Esophagus muscularis mucosa (tissue), 4 donors: ENCODE data around the gene MLLT3. TPM values are rescaled to one million over a fixed set of nuclear protein-coding genes. Genes with fewer than 3 reads are reported as not detected.

ENCODE experiments used
- DNase-seq: peaks from one replicate; pipeline ENCODE4 v3.0.0-alpha.2; 2017; ENCODE audit errors: extremely low spot score
- H3K27ac ChIP-seq, 4 donors: fragments of 200-600 bp; sonication (generic); replicated peaks in 1 of 4; 1 replicate in 3 of 4; 2 replicates in 1 of 4; pipeline ENCODE4 v1.5.1; 2016 to 2019; ENCODE audit warnings: mild to moderate bottlenecking in 1 of 4
- H3K27me3 ChIP-seq, 4 donors: fragments of 200-600 bp; sonication (generic); one replicate each; pipeline versions ENCODE4 v1.5.1 to v1.6.0; 2016 to 2019
- H3K36me3 ChIP-seq, 4 donors: fragments of 200-600 bp; sonication (generic); one replicate each; pipeline ENCODE4 v1.5.1; 2016 to 2019
- H3K4me1 ChIP-seq, 4 donors: fragments of 200-600 bp; sonication (generic); one replicate each; pipeline ENCODE4 v1.5.1; 2016 to 2019
- H3K4me3 ChIP-seq, 4 donors: fragments of 200-600 bp; sonication (generic); 1 replicate in 2 of 4; 2 replicates in 2 of 4; pipeline ENCODE4 v1.5.1; 2016 to 2019; ENCODE audit warnings: mild to moderate bottlenecking in 4 of 4, moderate library complexity in 1 of 4
- H3K9me3 ChIP-seq, 4 donors: fragments of 200-600 bp; sonication (generic); 1 replicate in 3 of 4; 2 replicates in 1 of 4; pipeline ENCODE4 v1.5.1; 2016 to 2019
- CTCF ChIP-seq, 3 experiments: fragments of 200-600 bp in 2 of 3; fragments of 450-650 bp in 1 of 3; sonication (generic) in 2 of 3; IDR thresholded peaks; one replicate each; pipeline ENCODE4 v1.5.1; 2017 to 2019; ENCODE audit warnings: antibody characterized with exemption in 3 of 3, mild to moderate bottlenecking in 2 of 3, moderate library complexity in 1 of 3
- EP300 ChIP-seq: sonication (generic); formaldehyde crosslinking; IDR thresholded peaks from one replicate; pipeline ENCODE4 v1.6.1; 2017; ENCODE audit warnings: antibody characterized with exemption
- POLR2A ChIP-seq: fragments of 450-650 bp; IDR thresholded peaks from one replicate; pipeline ENCODE4 v1.6.1; 2017; ENCODE audit warnings: antibody characterized with exemption, moderate library complexity, mild to moderate bottlenecking, low read depth
- POLR2AphosphoS5 ChIP-seq, 2 donors: sonication (generic); formaldehyde crosslinking; IDR thresholded peaks; one replicate each; pipeline ENCODE4 v1.6.1; 2017; ENCODE audit warnings: antibody characterized with exemption in 2 of 2
- WGBS: methylation state at CpG from one replicate; pipeline ENCODE4 v1.1.5; 2018; 5-methylcytosine and 5-hydroxymethylcytosine counted together
- intact Hi-C: fragments of 100-400 bp; cut with DNase I; formaldehyde crosslinking; loops from one replicate; pipeline ENCODE4 v1.15.1; 2023
- total RNA-seq, 4 donors: library from RNA; depleted of rRNA; stranded (reverse); fragments of >200 nt; gene quantifications; one replicate each; pipeline versions ENCODE4 v1.1.0 to v1.2.1, GENCODE V29; 2016

MLLT3 gene
- total RNA-seq, 4 donors from 2014 or later = 14.1 to 30.7 (median 18.0) TPM

- 38% methylated on average over 2 of the region's 2 CpGs for WGBS
- no peak for DNase-seq
- H3K4me3 ChIP-seq = no peak overlapping the region
- TF ChIP-seq CTCF (IDR thresholded peaks at IDR 0.05) = no peak
- TF ChIP-seq POLR2AphosphoS5 (IDR thresholded peaks at IDR 0.05) = no peak
- no peak for TF ChIP-seq POLR2A
- no peak for TF ChIP-seq EP300
- intact Hi-C loops = no loop called here
- H3K9me3 ChIP-seq = no peaks in the 10 kb centered on the region
- H3K36me3 ChIP-seq = no peaks in the 10 kb centered on the region
- H3K27me3 ChIP-seq = no peaks in the 10 kb centered on the region
- H3K27ac ChIP-seq = peak overlapping the region in 2 of 4 donors; percentile 27 to 28
- H3K4me1 ChIP-seq = peaks cover 0 to 49% (median 34%) of the 10 kb centered on the region in 4 donors
These were observed 321.7 kb downstream of the MLLT3 start for GRCh38 chr9:20300430-20301115.

- H3K9me3 ChIP-seq = no peaks in the 10 kb centered on the region
- no peak overlapping the region for H3K4me3 ChIP-seq
- peaks cover 0 to 49% (median 38%) of the 10 kb centered on the region in 4 donors for H3K4me1 ChIP-seq
- intact Hi-C loops = no loop called here
- H3K27ac ChIP-seq = peak overlapping the region; percentile 54 to 77 (median 72)
- no peaks in the 10 kb centered on the region for H3K36me3 ChIP-seq
- DNase-seq = no peak
- no peaks in the 10 kb centered on the region for H3K27me3 ChIP-seq
- WGBS = 46% methylated on average over 2 of the region's 6 CpGs
- no peak for TF ChIP-seq CTCF (IDR thresholded peaks at IDR 0.05)
- peak; percentile 72 for TF ChIP-seq EP300
- TF ChIP-seq POLR2AphosphoS5 (IDR thresholded peaks at IDR 0.05) = peak; percentile 79
These were observed 324.6 kb downstream of the MLLT3 start for GRCh38 chr9:20297646-20298084.

- Histone ChIP-seq H3K4me1 (peaks cover 0 to 43% (median 32%) of the 10 kb centered on the region in 4 donors), H3K9me3 (no peaks in the 10 kb centered on the region), H3K27me3 (no peaks in the 10 kb centered on the region), H3K4me3 (no peak overlapping the region), H3K27ac (peak overlapping the region; percentile 0 to 47 (median 16)), H3K36me3 (no peaks in the 10 kb centered on the region)
- DNase-seq = no peak
- TF ChIP-seq EP300 (no peak), POLR2A (no peak), CTCF (IDR thresholded peaks at IDR 0.05) (no peak), POLR2AphosphoS5 (IDR thresholded peaks at IDR 0.05) (no peak)
- intact Hi-C loops = no loop called here
- WGBS = 92% methylated on average over 1 of the region's 1 CpG
These were observed 326.7 kb downstream of the MLLT3 start for GRCh38 chr9:20295555-20295954.

GRCh38 chr9:20294046-20294750, 328.1 kb downstream of the MLLT3 start:
- TF ChIP-seq POLR2A (no peak), POLR2AphosphoS5 (IDR thresholded peaks at IDR 0.05) (no peak), EP300 (no peak)
- no peak for DNase-seq
- intact Hi-C loops = no loop called here
- Histone ChIP-seq H3K27me3 (no peaks in the 10 kb centered on the region), H3K9me3 (no peaks in the 10 kb centered on the region), H3K27ac (no peak overlapping the region), H3K4me1 (peaks cover 0 to 30% (median 26%) of the 10 kb centered on the region in 4 donors), H3K36me3 (no peaks in the 10 kb centered on the region), H3K4me3 (no peak overlapping the region)
- WGBS = 94% methylated on average over 6 of the region's 6 CpGs

GRCh38 chr9:20292002-20292401, 330.3 kb downstream of the MLLT3 start:
- no peaks in the 10 kb centered on the region for H3K27me3 ChIP-seq
- no peaks in the 10 kb centered on the region for H3K36me3 ChIP-seq
- H3K4me3 ChIP-seq = no peak overlapping the region
- DNase-seq = no peak
- H3K9me3 ChIP-seq = no peaks in the 10 kb centered on the region
- TF ChIP-seq CTCF (IDR thresholded peaks at IDR 0.05) = peak in 2 of 3 experiments; percentile 6 to 21
- no peak for TF ChIP-seq POLR2AphosphoS5 (IDR thresholded peaks at IDR 0.05)
- WGBS = 73% methylated on average over 4 of the region's 4 CpGs
- no peak overlapping the region for H3K27ac ChIP-seq
- intact Hi-C loops = no loop called here
- H3K4me1 ChIP-seq = peaks cover 0 to 11% (median 9%) of the 10 kb centered on the region in 4 donors
